Mammary epithelial cell (primary cell): ENCODE measurements around the gene HNRNPR.

Experiments
- CTCF ChIP-seq, 2 donors: IDR thresholded peaks in 1 of 2; conservative IDR thresholded peaks in 1 of 2; 2 replicates each; pipeline ENCODE4 v1.5.1; 2011 to 2012; ENCODE audit warnings: inconsistent platforms in 2 of 2, low read length in 2 of 2, mild to moderate bottlenecking in 2 of 2, control low read depth in 1 of 2, low read depth in 1 of 2; ENCODE audit not compliant: insufficient read depth in 1 of 2; ENCODE audit errors: extremely low read depth in 1 of 2
- EZH2 ChIP-seq: IDR thresholded peaks from 2 replicates; pipeline ENCODE4 v1.6.1; 2012; ENCODE audit warnings: low read length, inconsistent platforms, borderline replicate concordance

GRCh38 chr1:23371987-23372880 is 28.1 kb upstream of the HNRNPR start:
- TF ChIP-seq EZH2, result no peak
- TF ChIP-seq CTCF (conservative IDR thresholded peaks at IDR 0.05 in 1 of 2, IDR thresholded peaks at IDR 0.05 in 1 of 2; ENCODE audit: extremely low read depth in 1 of 2, insufficient read depth in 1 of 2, low read depth in 1 of 2, low read length in 2 of 2), result no peak
